Measurements from ENCODE around the gene LRRC8C.

- TF ChIP-seq, protein P1, sequence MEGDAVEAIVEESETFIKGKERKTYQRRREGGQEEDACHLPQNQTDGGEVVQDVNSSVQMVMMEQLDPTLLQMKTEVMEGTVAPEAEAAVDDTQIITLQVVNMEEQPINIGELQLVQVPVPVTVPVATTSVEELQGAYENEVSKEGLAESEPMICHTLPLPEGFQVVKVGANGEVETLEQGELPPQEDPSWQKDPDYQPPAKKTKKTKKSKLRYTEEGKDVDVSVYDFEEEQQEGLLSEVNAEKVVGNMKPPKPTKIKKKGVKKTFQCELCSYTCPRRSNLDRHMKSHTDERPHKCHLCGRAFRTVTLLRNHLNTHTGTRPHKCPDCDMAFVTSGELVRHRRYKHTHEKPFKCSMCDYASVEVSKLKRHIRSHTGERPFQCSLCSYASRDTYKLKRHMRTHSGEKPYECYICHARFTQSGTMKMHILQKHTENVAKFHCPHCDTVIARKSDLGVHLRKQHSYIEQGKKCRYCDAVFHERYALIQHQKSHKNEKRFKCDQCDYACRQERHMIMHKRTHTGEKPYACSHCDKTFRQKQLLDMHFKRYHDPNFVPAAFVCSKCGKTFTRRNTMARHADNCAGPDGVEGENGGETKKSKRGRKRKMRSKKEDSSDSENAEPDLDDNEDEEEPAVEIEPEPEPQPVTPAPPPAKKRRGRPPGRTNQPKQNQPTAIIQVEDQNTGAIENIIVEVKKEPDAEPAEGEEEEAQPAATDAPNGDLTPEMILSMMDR (IDR thresholded peaks at IDR 0.05), result no peak
- no peak for TF ChIP-seq ZFX (IDR thresholded peaks at IDR 0.05; ENCODE audit: borderline replicate concordance)
Observed at GRCh38 chr1:89754518-89754917, 121.6 kb downstream of the LRRC8C start.
